K562 (cell line): ENCODE results near the gene MTO1. TPM values are rescaled to one million over a fixed set of nuclear protein-coding genes. Genes with fewer than 3 reads are reported as not detected.

Source experiments
- ARHGAP35 ChIP-seq: fragments of 450-650 bp; IDR thresholded peaks from 2 replicates; pipeline ENCODE4 v1.6.1; 2018; ENCODE audit not compliant: partially characterized antibody
- BRCA1 ChIP-seq, 2 experiments: fragments of 450-650 bp in 1 of 2; sonication (generic) in 1 of 2; formaldehyde crosslinking in 1 of 2; IDR thresholded peaks; 2 replicates each; pipeline versions ENCODE4 v1.5.0 to v1.6.1; 2017 to 2020; ENCODE audit warnings: mild to moderate bottlenecking in 1 of 2, missing genetic modification reagents in 1 of 2
- FOXK2 ChIP-seq, 2 experiments: fragments of 450-650 bp; IDR thresholded peaks in 1 of 2; conservative IDR thresholded peaks in 1 of 2; 2 replicates each; pipeline ENCODE4 v1.6.1; 2016; ENCODE audit warnings: low read depth in 2 of 2, mild to moderate bottlenecking in 1 of 2
- GABPB1 ChIP-seq: sonication (generic); formaldehyde crosslinking; IDR thresholded peaks from 2 replicates; pipeline ENCODE4 v1.8.0; 2022; ENCODE audit warnings: mild to moderate bottlenecking, missing genetic modification reagents
- KAT2B ChIP-seq: IDR thresholded peaks from one replicate; pipeline ENCODE4 v1.6.1; 2012; ENCODE audit warnings: low read depth, mild to moderate bottlenecking, control low read depth, inconsistent platforms, low read length, moderate library complexity
- KDM2B ChIP-seq: fragments of 250-450 bp; sonication (Bioruptor Pico); IDR thresholded peaks from 2 replicates; pipeline ENCODE4 v1.8.0; 2021; ENCODE audit warnings: mild to moderate bottlenecking, moderate library complexity
- MTA1 ChIP-seq: fragments of 450-650 bp; IDR thresholded peaks from 2 replicates; pipeline ENCODE4 v1.6.1; 2017; ENCODE audit warnings: borderline replicate concordance
- NR2C2 ChIP-seq, 2 experiments: fragments of 200-800 bp in 1 of 2; sonication (Bioruptor generic) in 1 of 2; sonication (generic) in 1 of 2; formaldehyde crosslinking in 1 of 2; IDR thresholded peaks; 2 replicates each; pipeline versions ENCODE4 v1.6.1 to v1.8.0; 2016 to 2022; ENCODE audit warnings: mild to moderate bottlenecking in 1 of 2, missing compliant biosample characterization in 1 of 2, missing genetic modification characterization in 1 of 2, missing genetic modification reagents in 1 of 2
- POU5F1 ChIP-seq: fragments of 150-350 bp; IDR thresholded peaks from 2 replicates; pipeline ENCODE4 v1.6.1; 2014; ENCODE audit warnings: borderline replicate concordance, low read length, low read depth, mild to moderate bottlenecking; ENCODE audit not compliant: partially characterized antibody
- RFX7 ChIP-seq: fragments of 250-450 bp; sonication (Bioruptor Pico); IDR thresholded peaks from 2 replicates; pipeline ENCODE4 v1.5.1; 2021; ENCODE audit warnings: mild to moderate bottlenecking
- SOX6 ChIP-seq: fragments of 450-650 bp; IDR thresholded peaks from 2 replicates; pipeline ENCODE4 v1.6.1; 2014; ENCODE audit warnings: mild to moderate bottlenecking
- SP1 ChIP-seq: sonication (generic); formaldehyde crosslinking; IDR thresholded peaks from 2 replicates; pipeline ENCODE4 v1.8.1; 2022; ENCODE audit warnings: mild to moderate bottlenecking, missing genetic modification reagents
- SPI1 ChIP-seq: IDR thresholded peaks from 2 replicates; pipeline ENCODE4 v1.6.1; 2011; ENCODE audit warnings: low read depth, low read length, control low read depth, borderline replicate concordance
- U2AF2 ChIP-seq: fragments of 200-400 bp; formaldehyde crosslinking; optimal IDR thresholded peaks from 2 replicates; pipeline ENCODE3; 2017; ENCODE audit warnings: low read depth, mild to moderate bottlenecking, low read length
- XRCC4 ChIP-seq: IDR thresholded peaks from one replicate; pipeline ENCODE4 v1.6.1; 2011; ENCODE audit not compliant: insufficient read depth, insufficient read length; ENCODE audit errors: extremely low read depth
- ZBTB17 ChIP-seq: fragments of 450-650 bp; formaldehyde crosslinking; IDR thresholded peaks from 2 replicates; pipeline ENCODE4 v1.4.0; 2020; ENCODE audit warnings: mild to moderate bottlenecking
- ZNF175 ChIP-seq: fragments of 200-800 bp; sonication (Bioruptor generic); IDR thresholded peaks from 2 replicates; pipeline ENCODE4 v1.6.1; 2016; ENCODE audit warnings: low read depth, mild to moderate bottlenecking, missing genetic modification characterization, missing compliant biosample characterization
- ZNF184 ChIP-seq: sonication (generic); formaldehyde crosslinking; IDR thresholded peaks from 2 replicates; pipeline ENCODE4 v1.5.0; 2020; ENCODE audit warnings: missing genetic modification reagents
- ZNF253 ChIP-seq: fragments of 250-450 bp; sonication (Bioruptor Pico); conservative IDR thresholded peaks from 2 replicates; pipeline ENCODE4 v1.6.1; 2021; ENCODE audit warnings: mild to moderate bottlenecking
- ZNF444 ChIP-seq: fragments of 250-450 bp; sonication (Bioruptor Pico); IDR thresholded peaks from 2 replicates; pipeline ENCODE4 v1.4.0; 2020; ENCODE audit warnings: mild to moderate bottlenecking, moderate library complexity
- polyA plus RNA-seq, 8 experiments: library from polyadenylated mRNA; depleted of rRNA in 4 of 8; stranded (reverse) in 5 of 8; unstranded in 3 of 8; fragments of >200 nt; fragmentation: Nextera tagmentation in 2 of 8; fragmentation: Illumina TruSeq in 1 of 8; extraction: Ambion mirVana in 2 of 8; extraction: Trizol in 1 of 8; gene quantifications; 2 replicates each; pipeline versions ENCODE4 v1.2.1 to v1.2.3, GENCODE V29; 2011 to 2014; ENCODE audit warnings: inconsistent platforms in 1 of 8, missing spikeins in 1 of 8
- total RNA-seq, 7 experiments: library from RNA; depleted of rRNA in 6 of 7; stranded (reverse); fragments of >200 nt in 6 of 7; fragmentation: Illumina TruSeq in 2 of 7; extraction: Trizol in 2 of 7; gene quantifications; 2 replicates each; pipeline versions ENCODE4 v1.2.1 to v1.2.3, GENCODE V29; 2011 to 2021; ENCODE audit warnings: low replicate concordance in 1 of 7
- TF ChIP-seq, protein P1 (sequence below): sonication (generic); formaldehyde crosslinking; IDR thresholded peaks from 2 replicates; pipeline ENCODE4 v1.8.0; 2023; ENCODE audit warnings: missing genetic modification reagents, mild to moderate bottlenecking, borderline replicate concordance

The MTO1 gene
- total and polyA plus RNA-seq, 9 of the 15 experiments (the other 6 are each of a cell fraction or from before 2014, with no cell fraction given), result 33.4 to 62.3 (median 50.6) TPM

DNA sequence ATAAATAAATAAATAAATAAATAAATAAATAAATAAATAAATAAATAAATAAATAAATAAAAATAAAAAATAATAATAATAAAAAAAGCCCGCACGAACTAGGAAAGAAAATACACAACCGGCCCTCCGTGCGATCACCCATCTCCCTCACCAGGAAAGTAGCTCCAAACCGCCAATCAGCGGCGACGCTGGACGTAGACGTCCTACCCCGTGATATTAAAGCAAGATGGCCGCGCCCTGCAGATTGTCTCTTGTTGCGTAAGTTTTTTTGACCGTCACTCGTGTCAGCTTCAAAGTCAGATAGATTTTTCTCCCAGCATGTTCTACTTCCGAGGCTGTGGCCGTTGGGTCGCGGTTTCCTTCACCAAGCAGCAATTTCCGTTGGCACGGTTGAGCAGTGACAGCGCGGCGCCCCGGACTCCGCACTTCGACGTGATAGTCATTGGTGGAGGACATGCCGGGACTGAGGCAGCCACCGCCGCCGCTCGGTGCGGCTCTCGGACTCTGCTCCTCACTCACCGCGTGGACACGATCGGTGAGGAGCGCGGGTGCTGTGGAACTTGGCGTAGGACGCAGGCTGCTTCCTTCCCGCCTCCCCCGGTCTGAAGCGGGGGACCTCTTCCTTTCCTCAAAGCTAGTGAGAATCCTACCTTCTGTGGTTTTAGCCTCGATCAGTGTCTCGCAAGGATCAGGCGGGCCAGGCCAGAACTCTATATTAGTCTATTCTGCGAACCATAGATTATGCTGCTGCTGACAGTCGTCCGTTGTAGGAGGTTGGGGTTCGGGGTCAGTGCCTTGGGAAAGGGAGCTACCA, at the start of gene MTO1 (continued):
- TF ChIP-seq, protein P1, sequence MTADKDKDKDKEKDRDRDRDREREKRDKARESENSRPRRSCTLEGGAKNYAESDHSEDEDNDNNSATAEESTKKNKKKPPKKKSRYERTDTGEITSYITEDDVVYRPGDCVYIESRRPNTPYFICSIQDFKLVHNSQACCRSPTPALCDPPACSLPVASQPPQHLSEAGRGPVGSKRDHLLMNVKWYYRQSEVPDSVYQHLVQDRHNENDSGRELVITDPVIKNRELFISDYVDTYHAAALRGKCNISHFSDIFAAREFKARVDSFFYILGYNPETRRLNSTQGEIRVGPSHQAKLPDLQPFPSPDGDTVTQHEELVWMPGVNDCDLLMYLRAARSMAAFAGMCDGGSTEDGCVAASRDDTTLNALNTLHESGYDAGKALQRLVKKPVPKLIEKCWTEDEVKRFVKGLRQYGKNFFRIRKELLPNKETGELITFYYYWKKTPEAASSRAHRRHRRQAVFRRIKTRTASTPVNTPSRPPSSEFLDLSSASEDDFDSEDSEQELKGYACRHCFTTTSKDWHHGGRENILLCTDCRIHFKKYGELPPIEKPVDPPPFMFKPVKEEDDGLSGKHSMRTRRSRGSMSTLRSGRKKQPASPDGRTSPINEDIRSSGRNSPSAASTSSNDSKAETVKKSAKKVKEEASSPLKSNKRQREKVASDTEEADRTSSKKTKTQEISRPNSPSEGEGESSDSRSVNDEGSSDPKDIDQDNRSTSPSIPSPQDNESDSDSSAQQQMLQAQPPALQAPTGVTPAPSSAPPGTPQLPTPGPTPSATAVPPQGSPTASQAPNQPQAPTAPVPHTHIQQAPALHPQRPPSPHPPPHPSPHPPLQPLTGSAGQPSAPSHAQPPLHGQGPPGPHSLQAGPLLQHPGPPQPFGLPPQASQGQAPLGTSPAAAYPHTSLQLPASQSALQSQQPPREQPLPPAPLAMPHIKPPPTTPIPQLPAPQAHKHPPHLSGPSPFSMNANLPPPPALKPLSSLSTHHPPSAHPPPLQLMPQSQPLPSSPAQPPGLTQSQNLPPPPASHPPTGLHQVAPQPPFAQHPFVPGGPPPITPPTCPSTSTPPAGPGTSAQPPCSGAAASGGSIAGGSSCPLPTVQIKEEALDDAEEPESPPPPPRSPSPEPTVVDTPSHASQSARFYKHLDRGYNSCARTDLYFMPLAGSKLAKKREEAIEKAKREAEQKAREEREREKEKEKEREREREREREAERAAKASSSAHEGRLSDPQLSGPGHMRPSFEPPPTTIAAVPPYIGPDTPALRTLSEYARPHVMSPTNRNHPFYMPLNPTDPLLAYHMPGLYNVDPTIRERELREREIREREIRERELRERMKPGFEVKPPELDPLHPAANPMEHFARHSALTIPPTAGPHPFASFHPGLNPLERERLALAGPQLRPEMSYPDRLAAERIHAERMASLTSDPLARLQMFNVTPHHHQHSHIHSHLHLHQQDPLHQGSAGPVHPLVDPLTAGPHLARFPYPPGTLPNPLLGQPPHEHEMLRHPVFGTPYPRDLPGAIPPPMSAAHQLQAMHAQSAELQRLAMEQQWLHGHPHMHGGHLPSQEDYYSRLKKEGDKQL (CRISPR knock-in tag), result no peak
- no peak for TF ChIP-seq POU5F1
- TF ChIP-seq BRCA1 (IDR thresholded peaks at IDR 0.05), result no peak
- TF ChIP-seq BRCA1 (CRISPR knock-in tag; IDR thresholded peaks at IDR 0.05), result no peak
- no peak for TF ChIP-seq ZNF444 (CRISPR knock-in tag)
- no peak for TF ChIP-seq XRCC4
- no peak for TF ChIP-seq KAT2B
- TF ChIP-seq MTA1, result no peak
- TF ChIP-seq SOX6, result no peak
- TF ChIP-seq ARHGAP35, result no peak
- no peak for TF ChIP-seq U2AF2
- TF ChIP-seq ZNF184 (CRISPR knock-in tag), result no peak
- TF ChIP-seq ZNF175, result no peak
- TF ChIP-seq SPI1, result no peak
- TF ChIP-seq ZBTB17, result no peak
- peak; percentile 67 for TF ChIP-seq GABPB1 (CRISPR knock-in tag)
- TF ChIP-seq RFX7, result no peak
- no peak for TF ChIP-seq KDM2B (CRISPR knock-in tag)
- no peak for TF ChIP-seq ZNF253 (CRISPR knock-in tag)
- TF ChIP-seq SP1 (CRISPR knock-in tag), result peak; percentile 54; the same call in 1 of the 2 replicates
- TF ChIP-seq NR2C2 (CRISPR knock-in tag; IDR thresholded peaks at IDR 0.05), result peak; percentile 75
- peak; percentile 53; the same call in 1 of the 2 replicates for TF ChIP-seq NR2C2 (tag; IDR thresholded peaks at IDR 0.05)
- peak; percentile 71 to 95 for TF ChIP-seq FOXK2 (conservative IDR thresholded peaks at IDR 0.05 in 1 of 2, IDR thresholded peaks at IDR 0.05 in 1 of 2; ENCODE audit: low read depth in 2 of 2)
